ENCODE results near the gene G6PC1.

GRCh38 chr17:42853004-42853403, 47.6 kb upstream of the G6PC1 start:
- TF ChIP-seq CTCF (IDR thresholded peaks at IDR 0.05; ENCODE audit: low read depth, low read length, poor library complexity, severe bottlenecking) (no peak), EZH2phosphoT487 (IDR thresholded peaks at IDR 0.05; ENCODE audit: borderline replicate concordance, low read length) (no peak)

Data from DOHH2 (cell line).